Nephron (organoid): Measurements from ENCODE around the gene POMGNT2.

Experiments
- H3K27ac Mint-ChIP-seq, 3 experiments: 2 replicates each; pipeline ENCODE4 v1.8.0; 2020; ENCODE audit warnings: mixed read lengths in 3 of 3, mild to moderate bottlenecking in 2 of 3, moderate library complexity in 1 of 3
- H3K27me3 Mint-ChIP-seq: 2 replicates; pipeline ENCODE4 v1.8.0; 2021; ENCODE audit warnings: low read depth, mild to moderate bottlenecking, moderate library complexity, mixed read lengths
- H3K36me3 Mint-ChIP-seq: 2 replicates; pipeline ENCODE4 v1.8.0; 2020; ENCODE audit warnings: low read depth, mixed read lengths
- H3K4me1 Mint-ChIP-seq: 2 replicates; pipeline ENCODE4 v1.8.0; 2020; ENCODE audit warnings: mixed read lengths
- H3K4me3 Mint-ChIP-seq, 3 experiments: 2 replicates each; pipeline ENCODE4 v1.8.0; 2020; ENCODE audit warnings: mild to moderate bottlenecking in 3 of 3, mixed read lengths in 3 of 3, moderate library complexity in 2 of 3
- H3K9me3 Mint-ChIP-seq: 2 replicates; pipeline ENCODE4 v1.8.0; 2020; ENCODE audit warnings: mixed read lengths
- CTCF ChIP-seq, 3 experiments: fragments of 200-600 bp; sonication (generic); IDR thresholded peaks; one replicate each; pipeline ENCODE4 v1.5.0; 2021; ENCODE audit warnings: antibody characterized with exemption in 3 of 3; ENCODE audit not compliant: unreplicated experiment in 3 of 3

The POMGNT2 gene

GRCh38 chr3:43146599-43146998 is 40.7 kb upstream of the POMGNT2 start:
- Mint-ChIP-seq H3K9me3 (peaks cover 13% of the 10 kb centered on the region), H3K4me1 (peaks cover 10% of the 10 kb centered on the region), H3K4me3 (no peak overlapping the region), H3K27ac (no peak overlapping the region), H3K27me3 (peaks cover 31% of the 10 kb centered on the region), H3K36me3 (no peaks in the 10 kb centered on the region)
- no peak for TF ChIP-seq CTCF (IDR thresholded peaks at IDR 0.05; ENCODE audit: unreplicated experiment in 3 of 3)

- peak overlapping the region in 1 of 3 experiments; percentile 82 for H3K27ac Mint-ChIP-seq
- H3K9me3 Mint-ChIP-seq: peaks cover 10% of the 10 kb centered on the region
- no peaks in the 10 kb centered on the region for H3K36me3 Mint-ChIP-seq
- H3K4me1 Mint-ChIP-seq: peaks cover 10% of the 10 kb centered on the region
- H3K27me3 Mint-ChIP-seq: peaks cover 27% of the 10 kb centered on the region
- TF ChIP-seq CTCF (IDR thresholded peaks at IDR 0.05; ENCODE audit: unreplicated experiment in 3 of 3): no peak
- H3K4me3 Mint-ChIP-seq: no peak overlapping the region
These were observed 39.0 kb upstream of the POMGNT2 start for GRCh38 chr3:43144761-43145490.

- Mint-ChIP-seq H3K9me3 (peaks cover 11% of the 10 kb centered on the region), H3K36me3 (no peaks in the 10 kb centered on the region), H3K27ac (no peak overlapping the region), H3K27me3 (peaks cover 14% of the 10 kb centered on the region), H3K4me3 (no peak overlapping the region), H3K4me1 (peaks cover 10% of the 10 kb centered on the region)
- no peak for TF ChIP-seq CTCF (IDR thresholded peaks at IDR 0.05; ENCODE audit: unreplicated experiment in 3 of 3)
These were observed 36.6 kb upstream of the POMGNT2 start for GRCh38 chr3:43142472-43142871.

- Mint-ChIP-seq H3K27ac (no peak overlapping the region), H3K4me1 (peaks cover 1% of the 10 kb centered on the region), H3K27me3 (peaks cover 3% of the 10 kb centered on the region), H3K4me3 (no peak overlapping the region), H3K9me3 (peaks cover 13% of the 10 kb centered on the region), H3K36me3 (no peaks in the 10 kb centered on the region)
- no peak for TF ChIP-seq CTCF (IDR thresholded peaks at IDR 0.05; ENCODE audit: unreplicated experiment in 3 of 3)
These were observed 32.8 kb upstream of the POMGNT2 start for GRCh38 chr3:43138488-43139231.

GRCh38 chr3:43132870-43133636 is 27.2 kb upstream of the POMGNT2 start:
- no peak overlapping the region for H3K4me3 Mint-ChIP-seq
- H3K27me3 Mint-ChIP-seq: peaks cover 4% of the 10 kb centered on the region
- H3K4me1 Mint-ChIP-seq: peaks cover 17% of the 10 kb centered on the region
- TF ChIP-seq CTCF (IDR thresholded peaks at IDR 0.05; ENCODE audit: unreplicated experiment in 3 of 3): no peak
- no peaks in the 10 kb centered on the region for H3K36me3 Mint-ChIP-seq
- H3K9me3 Mint-ChIP-seq: peaks cover 13% of the 10 kb centered on the region
- peak overlapping the region; percentile 45 to 90 (median 86) for H3K27ac Mint-ChIP-seq
